CD4-positive, alpha-beta T cell (primary cell): ENCODE data around the gene ITGB2. TPM values are rescaled to one million over a fixed set of nuclear protein-coding genes. Genes with fewer than 3 reads are reported as not detected.

Experiments used
- ATAC-seq: fragments of 200-7000 bp; cut with Tn5 transposase; one replicate; pipeline ENCODE4 v1.10.0; 2022; ENCODE audit warnings: mild to moderate bottlenecking; ENCODE audit not compliant: poor library complexity
- CTCF ChIA-PET: fragments of 350-600 bp; sonication (Branson Sonifier 250); formaldehyde crosslinking; loops from one replicate; lab custom pipeline; 2021; ENCODE audit warnings: antibody characterized with exemption, inconsistent platforms; lab: Charles Lee
- POLR2A ChIA-PET: fragments of 350-600 bp; sonication (Branson Sonifier 250); formaldehyde crosslinking; loops from one replicate; lab custom pipeline; 2021; ENCODE audit warnings: antibody characterized with exemption, inconsistent platforms; lab: Charles Lee
- DNase-seq, 14 experiments: peaks; one replicate each; pipeline ENCODE4 v3.0.0-alpha.2; 2013 to 2020; ENCODE audit warnings: mixed read lengths in 2 of 14
- H3K27ac ChIP-seq, 2 donors: one replicate each; pipeline versions ENCODE4 v1.5.1 to v1.7.0; 2013; ENCODE audit warnings: low read length in 2 of 2, low read depth in 1 of 2, mild to moderate bottlenecking in 1 of 2
- H3K27me3 ChIP-seq, 2 experiments: 1 replicate in 1 of 2; 2 replicates in 1 of 2; pipeline versions ENCODE4 v1.6.1 to v1.7.0; 2013; ENCODE audit warnings: low read length in 2 of 2, control low read depth in 1 of 2, mild to moderate bottlenecking in 1 of 2, moderate library complexity in 1 of 2; ENCODE audit not compliant: insufficient read depth in 2 of 2, control insufficient read depth in 1 of 2
- H3K36me3 ChIP-seq: one replicate; pipeline ENCODE4 v1.6.1; 2013; ENCODE audit warnings: low read length, control low read depth; ENCODE audit not compliant: insufficient read depth
- H3K4me1 ChIP-seq: one replicate; pipeline ENCODE4 v1.6.1; 2013; ENCODE audit warnings: low read length, control low read depth; ENCODE audit not compliant: insufficient read depth
- H3K4me3 ChIP-seq: one replicate; pipeline ENCODE4 v1.5.1; 2013; ENCODE audit warnings: mild to moderate bottlenecking, low read length, moderate library complexity
- H3K9me3 ChIP-seq, 2 experiments: 1 replicate in 1 of 2; 2 replicates in 1 of 2; pipeline versions ENCODE4 v1.6.1 to v1.7.0; 2013; ENCODE audit warnings: low read length in 2 of 2, mild to moderate bottlenecking in 2 of 2, control low read depth in 1 of 2, moderate library complexity in 1 of 2; ENCODE audit not compliant: control insufficient read depth in 1 of 2, insufficient read depth in 1 of 2
- H3K27ac Mint-ChIP-seq: one replicate; pipeline ENCODE4 v1.8.0; 2020; ENCODE audit warnings: mixed read lengths
- H3K27me3 Mint-ChIP-seq: one replicate; pipeline ENCODE4 v1.8.0; 2021; ENCODE audit warnings: mixed read lengths
- H3K36me3 Mint-ChIP-seq: one replicate; pipeline ENCODE4 v1.8.0; 2021; ENCODE audit warnings: low read depth, mixed read lengths
- H3K4me1 Mint-ChIP-seq: one replicate; pipeline ENCODE4 v1.8.0; 2021; ENCODE audit warnings: low read depth, mixed read lengths
- H3K4me3 Mint-ChIP-seq: one replicate; pipeline ENCODE4 v1.8.0; 2020; ENCODE audit warnings: mild to moderate bottlenecking, mixed read lengths
- H3K9me3 Mint-ChIP-seq: one replicate; pipeline ENCODE4 v1.8.0; 2020; ENCODE audit warnings: mixed read lengths
- intact Hi-C, 2 experiments: fragments of 100-400 bp; cut with DNase I in 1 of 2; cut with micrococcal nuclease in 1 of 2; formaldehyde crosslinking; loops; one replicate each; pipeline versions ENCODE4 v1.15.1 to v1.9.0; 2023 to 2025; cut with DNase I, micrococcal nuclease
- total RNA-seq, 174 experiments: library from RNA in 2 of 174; stranded (reverse) in 2 of 174; gene quantifications; one replicate each; pipeline ENCODE4 v1.2.3 and lab custom pipeline; 2021 to 2026
- TF ChIP-seq, protein P1 (sequence below): fragments of 200-600 bp; IDR thresholded peaks from one replicate; pipeline ENCODE4 v1.8.0; 2022; ENCODE audit warnings: antibody characterized with exemption, mild to moderate bottlenecking

Gene ITGB2
- total RNA-seq, 2 experiments from 2014 or later = 283 to 284 TPM

- intact Hi-C loops = loop anchor here in 1 of 2 experiments (1.0 to 2.0 kb wide), 2 partner anchors 27 to 44 kb away; partner anchors contain the start of gene PTTG1IP
- Mint-ChIP-seq H3K27ac (peak overlapping the region; percentile 86), H3K36me3 (peaks cover 27% of the 10 kb centered on the region), H3K4me1 (peaks cover 17% of the 10 kb centered on the region), H3K4me3 (peak overlapping the region; percentile 80), H3K9me3 (no peaks in the 10 kb centered on the region), H3K27me3 (no peaks in the 10 kb centered on the region)
- TF ChIP-seq, protein P1, sequence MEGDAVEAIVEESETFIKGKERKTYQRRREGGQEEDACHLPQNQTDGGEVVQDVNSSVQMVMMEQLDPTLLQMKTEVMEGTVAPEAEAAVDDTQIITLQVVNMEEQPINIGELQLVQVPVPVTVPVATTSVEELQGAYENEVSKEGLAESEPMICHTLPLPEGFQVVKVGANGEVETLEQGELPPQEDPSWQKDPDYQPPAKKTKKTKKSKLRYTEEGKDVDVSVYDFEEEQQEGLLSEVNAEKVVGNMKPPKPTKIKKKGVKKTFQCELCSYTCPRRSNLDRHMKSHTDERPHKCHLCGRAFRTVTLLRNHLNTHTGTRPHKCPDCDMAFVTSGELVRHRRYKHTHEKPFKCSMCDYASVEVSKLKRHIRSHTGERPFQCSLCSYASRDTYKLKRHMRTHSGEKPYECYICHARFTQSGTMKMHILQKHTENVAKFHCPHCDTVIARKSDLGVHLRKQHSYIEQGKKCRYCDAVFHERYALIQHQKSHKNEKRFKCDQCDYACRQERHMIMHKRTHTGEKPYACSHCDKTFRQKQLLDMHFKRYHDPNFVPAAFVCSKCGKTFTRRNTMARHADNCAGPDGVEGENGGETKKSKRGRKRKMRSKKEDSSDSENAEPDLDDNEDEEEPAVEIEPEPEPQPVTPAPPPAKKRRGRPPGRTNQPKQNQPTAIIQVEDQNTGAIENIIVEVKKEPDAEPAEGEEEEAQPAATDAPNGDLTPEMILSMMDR = no peak
- H3K27me3 ChIP-seq = no peaks in the 10 kb centered on the region
- DNase-seq = no peak
- POLR2A ChIA-PET = interaction anchor here (0.6 to 2.2 kb wide), 8 partner anchors 10 to 86 kb away, joined by 3 to 8 read pairs (median 4); partner anchors contain the start of gene PTTG1IP
- no peak for ATAC-seq
- H3K27ac ChIP-seq = no peak overlapping the region
- no peaks in the 10 kb centered on the region for H3K9me3 ChIP-seq
- CTCF ChIA-PET = interaction anchor here (0.7 to 1.6 kb wide), 4 partner anchors 19 to 45 kb away, joined by 3 to 7 read pairs (median 4); partner anchors contain the start of gene UBE2G2
- peaks cover 29% of the 10 kb centered on the region for H3K4me1 ChIP-seq
- peaks cover 24% of the 10 kb centered on the region for H3K36me3 ChIP-seq
- H3K4me3 ChIP-seq = peak overlapping the region; percentile 52
Measured at GRCh38 chr21:44846224-44846484, 74.5 kb downstream of the ITGB2 start.

DNA sequence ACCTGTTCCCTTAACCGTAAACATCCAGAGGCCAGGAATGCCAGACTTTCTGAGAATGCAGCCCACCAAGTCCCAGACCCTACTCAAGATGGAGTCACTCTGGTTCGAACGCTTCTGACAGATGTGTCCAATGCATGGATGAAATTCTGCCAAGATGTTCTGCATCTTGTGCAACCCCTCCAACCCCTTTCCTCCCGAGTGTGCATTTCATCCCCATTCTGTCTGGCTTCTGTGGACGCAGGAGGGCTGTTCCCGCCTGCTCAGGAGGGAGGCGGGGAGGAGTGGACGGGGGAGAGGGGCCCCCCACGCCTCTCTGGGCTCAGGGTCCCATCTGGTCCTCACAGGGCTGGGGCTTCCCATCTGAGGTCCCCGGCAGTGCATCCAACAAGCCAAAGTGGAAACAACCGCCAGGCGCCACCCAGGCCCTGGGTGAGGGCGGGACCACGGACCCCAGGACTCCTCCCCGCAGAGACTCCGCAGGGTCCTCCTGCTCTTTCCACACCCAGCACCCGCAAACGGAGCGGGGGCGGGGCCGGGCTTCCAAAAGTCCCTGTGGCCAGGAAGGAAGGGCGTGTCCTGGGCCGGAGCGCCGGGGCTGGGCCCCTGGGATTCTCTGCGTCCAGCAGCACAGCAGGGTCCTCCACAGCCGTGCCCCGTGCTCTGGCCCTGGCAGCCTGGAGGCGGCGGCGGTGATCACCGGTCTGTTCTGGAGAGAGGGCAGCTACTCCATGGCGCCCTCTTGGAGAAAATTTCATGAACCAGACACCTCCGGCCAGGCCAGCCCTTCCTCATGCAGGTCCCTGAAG lies 75.1 kb downstream of the ITGB2 start:
- Histone ChIP-seq H3K27me3 (no peaks in the 10 kb centered on the region), H3K4me1 (peaks cover 25% of the 10 kb centered on the region), H3K36me3 (peaks cover 19% of the 10 kb centered on the region), H3K27ac (no peak overlapping the region), H3K9me3 (no peaks in the 10 kb centered on the region), H3K4me3 (peak overlapping the region; percentile 52)
- peaks cover 21% of the 10 kb centered on the region for H3K36me3 Mint-ChIP-seq
- TF ChIP-seq, protein P1 = peak; percentile 63
- ChIA-PET POLR2A (interaction anchor here (0.6 to 2.1 kb wide), 7 partner anchors 11 to 87 kb away, joined by 3 to 8 read pairs (median 4); partner anchors contain the start of gene PTTG1IP), CTCF (interaction anchor here (1.0 to 1.6 kb wide), 3 partner anchors 19 to 44 kb away, joined by 3 to 7 read pairs (median 3); partner anchors contain the start of gene UBE2G2)
- ATAC-seq = peak; percentile 66
- H3K27ac Mint-ChIP-seq = peak overlapping the region; percentile 86
- intact Hi-C loops = loop anchor here (1.0 to 2.0 kb wide), 3 partner anchors 27 to 45 kb away; partner anchors contain the start of genes PTTG1IP (in 1 of the 2) and UBE2G2 (in 1 of the 2)
- no peaks in the 10 kb centered on the region for H3K9me3 Mint-ChIP-seq
- H3K4me1 Mint-ChIP-seq = peaks cover 12% of the 10 kb centered on the region
- DNase-seq = peak in 12 of 14 experiments; percentile 24 to 74 (median 38)
- no peaks in the 10 kb centered on the region for H3K27me3 Mint-ChIP-seq
- H3K4me3 Mint-ChIP-seq = peak overlapping the region; percentile 80

DNA sequence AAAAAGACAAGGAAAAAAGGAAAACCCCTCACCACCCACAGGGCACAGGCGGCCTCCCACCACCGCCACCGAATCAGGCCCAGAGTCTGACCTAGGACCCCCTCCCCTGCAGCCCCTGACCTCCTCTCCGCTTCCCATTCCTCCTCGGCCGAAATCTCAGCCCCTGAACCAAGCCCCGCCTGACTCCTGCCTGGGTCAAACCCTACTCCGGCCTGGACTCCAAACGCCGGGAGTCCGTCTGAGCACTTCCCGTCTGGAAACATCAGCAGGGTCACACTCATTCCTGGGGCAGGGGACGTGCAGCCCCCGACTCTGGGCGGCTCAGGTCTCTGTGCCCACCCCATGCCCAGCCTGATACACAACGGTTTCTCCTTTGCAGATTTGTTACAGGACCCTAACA lies 76.4 kb downstream of the ITGB2 start:
- ATAC-seq (no peak), DNase-seq (no peak)
- Histone ChIP-seq H3K4me1 (peaks cover 22% of the 10 kb centered on the region), H3K27me3 (no peaks in the 10 kb centered on the region), H3K27ac (no peak overlapping the region), H3K9me3 (no peaks in the 10 kb centered on the region), H3K36me3 (peaks cover 5% of the 10 kb centered on the region), H3K4me3 (no peak overlapping the region)
- intact Hi-C loops = loop anchor here in 1 of 2 experiments (2.0 kb wide), 1 partner anchor 43 kb away; the partner anchor contains the start of gene UBE2G2
- TF ChIP-seq, protein P1 = no peak
- ChIA-PET CTCF (no interaction called here), POLR2A (interaction anchor here (0.9 kb wide), 1 partner anchor 31 kb away, joined by 3 read pairs; no protein-coding TSS in a partner anchor)
- Mint-ChIP-seq H3K27ac (no peak overlapping the region), H3K27me3 (no peaks in the 10 kb centered on the region), H3K36me3 (peaks cover 10% of the 10 kb centered on the region), H3K4me1 (peaks cover 12% of the 10 kb centered on the region), H3K4me3 (no peak overlapping the region), H3K9me3 (no peaks in the 10 kb centered on the region)
